Keratinocyte (primary cell): ENCODE data around the gene DEUP1. TPM values are rescaled to one million over a fixed set of nuclear protein-coding genes. Genes with fewer than 3 reads are reported as not detected.

Source experiments
- DNase-seq: peaks from one replicate; pipeline ENCODE4 v3.0.0-alpha.2; 2011; ENCODE audit warnings: low read depth, missing footprints, low spot score
- FAIRE-seq: peaks from 2 replicates; lab custom pipeline; 2011; peaks lifted over from hg19 to GRCh38; lab: Jason Lieb, UNC
- H2AFZ ChIP-seq: 2 replicates; pipeline ENCODE4 v1.6.0; 2012; ENCODE audit warnings: low read length, control low read depth, inconsistent platforms; ENCODE audit not compliant: control insufficient read depth
- H3K27ac ChIP-seq: 2 replicates; pipeline ENCODE4 v1.5.1; 2011; ENCODE audit warnings: low read length; ENCODE audit not compliant: control insufficient read depth, insufficient read depth
- H3K27me3 ChIP-seq: 3 replicates; pipeline ENCODE4 v1.6.0; 2011; ENCODE audit warnings: low read length; ENCODE audit not compliant: control insufficient read depth, insufficient read depth; ENCODE audit errors: extremely low read depth
- H3K36me3 ChIP-seq, 2 experiments: 2 replicates in 1 of 2; 3 replicates in 1 of 2; pipeline ENCODE4 v1.5.1; 2011; ENCODE audit warnings: low read length in 2 of 2, mild to moderate bottlenecking in 1 of 2; ENCODE audit not compliant: control insufficient read depth in 2 of 2, insufficient read depth in 2 of 2; ENCODE audit errors: extremely low read depth in 1 of 2
- H3K4me1 ChIP-seq: 3 replicates; pipeline ENCODE4 v1.5.1; 2011; ENCODE audit warnings: low read length; ENCODE audit not compliant: control insufficient read depth, insufficient read depth; ENCODE audit errors: extremely low read depth
- H3K4me2 ChIP-seq: 3 replicates; pipeline ENCODE4 v1.6.0; 2011; ENCODE audit warnings: low read depth, low read length; ENCODE audit not compliant: control insufficient read depth, insufficient read depth; ENCODE audit errors: extremely low read depth
- H3K4me3 ChIP-seq, 3 experiments: fragments of 200-600 bp in 1 of 3; sonication (generic) in 1 of 3; 2 replicates in 2 of 3; 3 replicates in 1 of 3; pipeline ENCODE4 v1.5.1; 2011 to 2016; ENCODE audit warnings: low read length in 3 of 3, mild to moderate bottlenecking in 3 of 3, control low read depth in 2 of 3, inconsistent platforms in 1 of 3, low read depth in 1 of 3, mixed read lengths in 1 of 3, mixed run types in 1 of 3, moderate library complexity in 1 of 3; ENCODE audit not compliant: control insufficient read depth in 2 of 3, insufficient read depth in 2 of 3; ENCODE audit errors: extremely low read depth in 1 of 3
- H3K79me2 ChIP-seq: 2 replicates; pipeline ENCODE4 v1.6.0; 2012; ENCODE audit warnings: low read length; ENCODE audit not compliant: control insufficient read depth, insufficient read depth
- H3K9ac ChIP-seq: 3 replicates; pipeline ENCODE4 v1.6.0; 2011; ENCODE audit warnings: low read length; ENCODE audit not compliant: control insufficient read depth, insufficient read depth; ENCODE audit errors: extremely low read depth
- H3K9me1 ChIP-seq: 3 replicates; pipeline ENCODE4 v1.6.0; 2011; ENCODE audit warnings: low read length; ENCODE audit not compliant: control insufficient read depth, insufficient read depth; ENCODE audit errors: extremely low read depth
- H3K9me3 ChIP-seq: 2 replicates; pipeline ENCODE4 v1.5.1; 2012; ENCODE audit warnings: low read depth, low read length; ENCODE audit not compliant: control insufficient read depth
- H4K20me1 ChIP-seq: 3 replicates; pipeline ENCODE4 v1.6.0; 2011; ENCODE audit warnings: low read length; ENCODE audit not compliant: control insufficient read depth, insufficient read depth; ENCODE audit errors: extremely low read depth
- CTCF ChIP-seq, 3 experiments: IDR thresholded peaks in 1 of 3; conservative IDR thresholded peaks in 1 of 3; optimal IDR thresholded peaks in 1 of 3; 2 replicates in 2 of 3; 3 replicates in 1 of 3; pipeline versions ENCODE3 to v1.5.1; 2011; ENCODE audit warnings: low read length in 3 of 3, mild to moderate bottlenecking in 3 of 3, moderate library complexity in 2 of 3, control low read depth in 1 of 3, inconsistent platforms in 1 of 3; ENCODE audit not compliant: insufficient read depth in 2 of 3; ENCODE audit errors: extremely low read depth in 1 of 3
- EZH2 ChIP-seq: IDR thresholded peaks from one replicate; pipeline ENCODE4 v1.6.1; 2012; ENCODE audit warnings: inconsistent platforms, mild to moderate bottlenecking, low read length, moderate library complexity
- dilution Hi-C: fragments of 300-500 bp; cut with MboI; formaldehyde crosslinking; loops from one replicate; pipeline ENCODE4 v1.7.0; 2020; ENCODE audit warnings: low sequenced_read_pairs; ENCODE audit not compliant: extremely low pct_ligation_motif_present
- polyA plus RNA-seq, 5 experiments: library from polyadenylated mRNA; depleted of rRNA in 3 of 5; stranded (reverse) in 3 of 5; stranded (forward) in 1 of 5; unstranded in 1 of 5; fragments of >200 nt; gene quantifications; 1 replicate in 1 of 5; 2 replicates in 3 of 5; 3 replicates in 1 of 5; pipeline versions ENCODE4 v1.2.1 to v1.2.3, GENCODE V29; 2011 to 2012; ENCODE audit warnings: missing spikeins in 2 of 5, low read depth in 1 of 5, low replicate concordance in 1 of 5

The DEUP1 gene
- polyA plus RNA-seq, 1 donor (not counting 4 experiments of a cell fraction or from before 2014, with no cell fraction given) = 0.12 TPM

DNA sequence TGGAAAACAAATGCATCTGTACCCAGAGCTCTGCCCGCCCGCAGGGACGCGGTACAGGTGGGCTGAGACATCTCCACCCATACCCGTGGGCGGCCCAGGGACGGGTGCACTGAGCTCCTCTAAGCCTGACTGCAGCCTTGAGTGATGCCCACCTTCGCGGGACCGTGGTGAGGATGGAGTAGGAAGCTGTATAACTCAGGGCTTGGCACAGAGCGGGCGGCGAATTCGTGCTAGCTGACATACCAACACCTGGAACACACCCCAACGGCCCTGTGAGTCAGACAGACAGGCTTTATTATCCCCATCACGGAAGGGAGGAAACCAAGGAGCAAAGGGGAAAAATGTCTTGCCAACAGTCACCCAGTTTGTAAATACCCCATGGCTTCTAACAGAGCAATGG lies 150.7 kb downstream of the DEUP1 start:
- no peak for FAIRE-seq
- Histone ChIP-seq H3K27me3 (no peaks in the 10 kb centered on the region), H4K20me1 (no peaks in the 10 kb centered on the region), H3K9me1 (no peaks in the 10 kb centered on the region), H3K4me2 (peak overlapping the region; percentile 22), H3K79me2 (no peaks in the 10 kb centered on the region), H3K4me1 (peaks cover 15% of the 10 kb centered on the region), H2AFZ (no peak overlapping the region), H3K36me3 (no peaks in the 10 kb centered on the region), H3K9me3 (no peaks in the 10 kb centered on the region), H3K4me3 (no peak overlapping the region), H3K9ac (no peak overlapping the region), H3K27ac (no peak overlapping the region)
- peak; percentile 32 for DNase-seq
- dilution Hi-C loops = no loop called here
- TF ChIP-seq CTCF (optimal IDR thresholded peaks at IDR 0.05 in 1 of 3, IDR thresholded peaks at IDR 0.05 in 1 of 3, conservative IDR thresholded peaks at IDR 0.05 in 1 of 3; ENCODE audit: extremely low read depth in 1 of 3, insufficient read depth in 2 of 3, low read length in 3 of 3) (no peak), EZH2 (no peak)

DNA sequence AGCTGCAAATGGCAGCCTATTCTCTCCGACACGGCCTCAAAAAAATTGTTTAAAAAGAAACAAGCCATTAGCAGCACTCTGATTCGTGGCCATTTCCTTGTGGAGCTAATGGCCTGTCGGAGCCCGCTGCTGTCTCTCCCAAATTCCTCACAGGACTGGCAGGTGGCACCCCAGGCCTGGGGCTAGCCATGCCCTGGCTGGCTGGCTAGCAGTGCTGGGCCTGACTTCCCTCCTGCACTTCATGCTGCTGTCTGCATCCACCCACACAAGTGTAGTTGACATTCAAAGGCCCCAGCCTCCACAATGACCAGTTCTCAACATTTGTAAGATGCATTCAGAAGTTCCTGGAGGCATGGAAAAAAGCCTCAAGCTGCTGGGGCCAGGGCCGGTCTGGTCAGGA lies 151.2 kb downstream of the DEUP1 start:
- Histone ChIP-seq H3K4me2 (peak overlapping the region; percentile 22), H3K4me3 (no peak overlapping the region), H3K27ac (no peak overlapping the region), H3K4me1 (peaks cover 13% of the 10 kb centered on the region), H3K27me3 (no peaks in the 10 kb centered on the region), H2AFZ (no peak overlapping the region), H3K9me1 (no peaks in the 10 kb centered on the region), H4K20me1 (no peaks in the 10 kb centered on the region), H3K9ac (no peak overlapping the region), H3K36me3 (no peaks in the 10 kb centered on the region), H3K9me3 (no peaks in the 10 kb centered on the region), H3K79me2 (no peaks in the 10 kb centered on the region)
- dilution Hi-C loops = no loop called here
- FAIRE-seq (no peak), DNase-seq (peak; percentile 15)
- TF ChIP-seq CTCF (optimal IDR thresholded peaks at IDR 0.05 in 1 of 3, IDR thresholded peaks at IDR 0.05 in 1 of 3, conservative IDR thresholded peaks at IDR 0.05 in 1 of 3; ENCODE audit: extremely low read depth in 1 of 3, insufficient read depth in 2 of 3, low read length in 3 of 3) = peak in 2 of 3 experiments; percentile 18 to 53
- TF ChIP-seq EZH2 = no peak
